ENCODE results near the gene RAI2. TPM values are rescaled to one million over a fixed set of nuclear protein-coding genes. Genes with fewer than 3 reads are reported as not detected.

The RAI2 gene
- total RNA-seq, 6 donors from 2014 or later: 13.6 to 28.1 (median 19.1) TPM

- no peak overlapping the region for H3K27ac ChIP-seq
- no peak for ATAC-seq (ENCODE audit: low FRiP score in 2 of 2)
- no peaks in the 10 kb centered on the region for H3K4me1 ChIP-seq
- no peaks in the 10 kb centered on the region for H3K9me3 ChIP-seq
- WGBS, 2 donors: 63 to 87% methylated on average over 3 to 6 of the region's 6 CpGs
- H3K4me3 ChIP-seq: no peak overlapping the region
- no peak for DNase-seq
- H3K36me3 ChIP-seq: no peaks in the 10 kb centered on the region
- H3K27me3 ChIP-seq: no peaks in the 10 kb centered on the region
- TF ChIP-seq EP300 (IDR thresholded peaks at IDR 0.05) (no peak), POLR2AphosphoS5 (IDR thresholded peaks at IDR 0.05) (no peak), CTCF (IDR thresholded peaks at IDR 0.05) (no peak), POLR2A (IDR thresholded peaks at IDR 0.05) (no peak)
These were observed 51.1 kb downstream of the RAI2 start for GRCh38 chrX:17809984-17810383.

GRCh38 chrX:17809273-17809672 lies 51.8 kb downstream of the RAI2 start:
- no peaks in the 10 kb centered on the region for H3K4me1 ChIP-seq
- WGBS, 2 donors: 74 to 81% methylated on average over 4 of the region's 4 CpGs
- no peaks in the 10 kb centered on the region for H3K36me3 ChIP-seq
- no peak overlapping the region for H3K27ac ChIP-seq
- no peaks in the 10 kb centered on the region for H3K9me3 ChIP-seq
- no peak overlapping the region for H3K4me3 ChIP-seq
- DNase-seq (no peak), ATAC-seq (ENCODE audit: low FRiP score in 2 of 2) (no peak)
- H3K27me3 ChIP-seq: no peaks in the 10 kb centered on the region
- no peak for TF ChIP-seq EP300 (IDR thresholded peaks at IDR 0.05)
- no peak for TF ChIP-seq CTCF (IDR thresholded peaks at IDR 0.05)
- TF ChIP-seq POLR2A (IDR thresholded peaks at IDR 0.05): no peak

GRCh38 chrX:17805120-17805519 lies 56.0 kb downstream of the RAI2 start:
- no peak overlapping the region for H3K4me3 ChIP-seq
- ATAC-seq (ENCODE audit: low FRiP score in 2 of 2): no peak
- 48 to 74% methylated on average over 5 to 6 of the region's 6 CpGs for WGBS, 2 donors
- no peak overlapping the region for H3K27ac ChIP-seq
- no peak for DNase-seq
- TF ChIP-seq POLR2A (IDR thresholded peaks at IDR 0.05): no peak
- no peak for TF ChIP-seq EP300 (IDR thresholded peaks at IDR 0.05)
- TF ChIP-seq POLR2AphosphoS5 (IDR thresholded peaks at IDR 0.05): no peak
- TF ChIP-seq CTCF (IDR thresholded peaks at IDR 0.05): no peak
- no peaks in the 10 kb centered on the region for H3K9me3 ChIP-seq
- no peaks in the 10 kb centered on the region for H3K27me3 ChIP-seq
- no peaks in the 10 kb centered on the region for H3K4me1 ChIP-seq
- H3K36me3 ChIP-seq: peaks cover 0 to 4% (median 0%) of the 10 kb centered on the region in 4 donors

- no peak overlapping the region for H3K27ac ChIP-seq
- peaks cover 0 to 4% (median 0%) of the 10 kb centered on the region in 4 donors for H3K36me3 ChIP-seq
- 73 to 79% methylated on average over 4 of the region's 4 CpGs for WGBS, 2 donors
- TF ChIP-seq CTCF (IDR thresholded peaks at IDR 0.05) (no peak), POLR2AphosphoS5 (IDR thresholded peaks at IDR 0.05) (no peak), POLR2A (IDR thresholded peaks at IDR 0.05) (no peak), EP300 (IDR thresholded peaks at IDR 0.05) (no peak)
- no peak overlapping the region for H3K4me3 ChIP-seq
- DNase-seq (no peak), ATAC-seq (ENCODE audit: low FRiP score in 2 of 2) (no peak)
- H3K27me3 ChIP-seq: no peaks in the 10 kb centered on the region
- no peaks in the 10 kb centered on the region for H3K9me3 ChIP-seq
- H3K4me1 ChIP-seq: no peaks in the 10 kb centered on the region
These were observed 57.6 kb downstream of the RAI2 start for GRCh38 chrX:17803449-17803848.

GRCh38 chrX:17802756-17803155 lies 58.3 kb downstream of the RAI2 start:
- peaks cover 0 to 4% (median 0%) of the 10 kb centered on the region in 4 donors for H3K36me3 ChIP-seq
- DNase-seq (no peak), ATAC-seq (ENCODE audit: low FRiP score in 2 of 2) (no peak)
- TF ChIP-seq POLR2AphosphoS5 (IDR thresholded peaks at IDR 0.05): no peak
- TF ChIP-seq POLR2A (IDR thresholded peaks at IDR 0.05): no peak
- no peak for TF ChIP-seq EP300 (IDR thresholded peaks at IDR 0.05)
- no peak for TF ChIP-seq CTCF (IDR thresholded peaks at IDR 0.05)
- H3K27me3 ChIP-seq: no peaks in the 10 kb centered on the region
- H3K27ac ChIP-seq: no peak overlapping the region
- H3K9me3 ChIP-seq: no peaks in the 10 kb centered on the region
- no peaks in the 10 kb centered on the region for H3K4me1 ChIP-seq
- no peak overlapping the region for H3K4me3 ChIP-seq
- 86% methylated on average over 7 of the region's 7 CpGs; no CpG with 5 or more reads in 1 of the 2 donors for WGBS, 2 donors
